ENCODE data around the gene PDGFB.
"Not testable (repeated sequence)": the region's sequence is repeated elsewhere in the genome, so short reads cannot be mapped to it uniquely, and the experiment has no call there.

The PDGFB gene

GRCh38 chr22:39223091-39223710 is 21.6 kb downstream of the PDGFB start:
- DNase-seq: no peak

- DNase-seq: no peak
These were observed 22.6 kb downstream of the PDGFB start for GRCh38 chr22:39221999-39222686.

DNA sequence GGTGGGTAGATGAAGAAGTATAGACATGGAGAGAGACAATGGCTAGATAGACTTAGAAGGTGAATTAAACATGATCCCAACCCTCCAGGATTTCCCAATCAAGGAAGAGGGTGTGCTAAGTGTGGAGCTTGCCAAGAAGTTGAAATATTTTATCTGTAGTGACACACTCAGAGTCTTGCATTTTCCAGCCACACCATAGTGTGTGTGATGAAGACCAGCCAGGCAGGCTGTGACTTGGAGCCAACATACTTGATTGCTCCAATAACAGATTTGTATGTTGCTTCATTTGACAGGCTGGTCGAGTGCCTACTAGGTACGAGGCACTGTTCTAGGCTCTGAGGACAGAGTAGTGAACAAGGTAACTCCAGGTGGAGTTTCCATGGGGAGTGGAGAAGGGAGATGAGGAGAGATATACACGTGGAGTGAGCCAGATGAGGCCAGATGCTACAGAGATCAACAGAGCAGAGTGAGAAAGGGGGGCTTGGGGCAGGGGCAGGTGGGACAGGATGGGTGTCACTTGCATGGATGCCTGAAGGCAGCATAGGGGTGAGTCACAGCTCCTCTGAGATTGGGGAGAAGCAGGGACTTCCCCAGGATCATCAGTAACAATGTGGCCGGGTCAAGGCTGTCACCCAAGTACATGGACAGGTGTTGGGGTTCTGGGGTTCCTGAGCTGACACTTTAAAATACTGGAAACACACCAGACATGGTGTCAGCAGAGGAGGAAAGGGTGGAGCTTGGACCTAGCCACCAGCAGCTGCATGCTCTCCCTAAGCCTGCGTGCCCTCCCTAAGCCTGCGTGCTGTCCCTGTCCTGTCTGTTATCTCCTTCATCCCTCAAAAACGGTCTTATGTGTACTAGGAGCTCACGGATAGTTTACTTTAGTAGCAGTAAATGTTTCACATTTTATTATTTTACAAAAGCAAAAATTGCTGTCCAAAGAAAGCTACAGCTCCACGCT is 23.6 kb downstream of the PDGFB start:
- DNase-seq: no peak

- no peak for DNase-seq
These were observed 24.3 kb downstream of the PDGFB start for GRCh38 chr22:39220450-39220849.

DNA sequence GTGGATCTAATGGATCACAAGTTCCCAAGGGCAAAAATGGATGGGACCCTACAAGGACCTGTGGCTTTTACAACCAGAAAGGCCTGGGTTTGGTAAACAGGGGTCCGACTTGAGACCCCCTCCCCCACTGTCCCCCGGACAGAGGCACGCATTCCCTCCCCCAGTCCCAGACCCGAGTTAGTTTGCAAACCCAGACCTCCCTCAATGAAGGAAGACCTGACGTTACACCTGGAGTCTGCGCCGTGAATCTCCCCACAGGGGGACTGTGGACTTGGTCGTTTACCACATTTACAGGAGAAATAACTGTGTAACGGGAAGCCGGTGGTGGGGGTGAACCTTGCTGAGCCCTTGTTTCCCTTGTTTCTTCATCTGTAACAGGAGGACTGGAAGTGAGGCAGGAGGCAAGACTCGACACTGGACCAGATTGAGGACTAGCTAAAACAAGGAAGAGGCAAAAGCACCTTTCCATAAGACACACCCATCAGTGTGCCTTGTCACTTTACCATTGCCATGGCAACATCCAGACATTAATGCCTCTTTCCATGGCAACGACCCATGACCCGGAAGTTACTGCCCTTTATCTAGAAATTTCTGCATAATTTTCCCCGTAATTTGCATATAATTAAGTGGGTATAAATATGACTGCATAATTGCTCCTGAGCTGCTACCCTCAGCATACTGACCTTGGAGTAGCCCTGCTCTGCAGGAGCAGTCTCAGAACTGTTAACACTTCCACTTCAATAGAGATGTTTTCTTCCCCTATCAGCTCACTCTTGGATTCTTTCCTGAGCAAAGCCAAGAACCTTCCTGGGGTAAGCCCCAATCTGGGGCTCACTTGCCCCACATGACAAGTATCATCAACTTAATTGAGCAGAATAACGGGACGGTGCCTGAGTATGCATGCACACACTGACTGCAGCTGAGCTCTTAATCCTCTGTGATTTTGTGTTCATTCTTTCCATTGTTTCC is 25.4 kb downstream of the PDGFB start:
- DNase-seq: no peak

DNA sequence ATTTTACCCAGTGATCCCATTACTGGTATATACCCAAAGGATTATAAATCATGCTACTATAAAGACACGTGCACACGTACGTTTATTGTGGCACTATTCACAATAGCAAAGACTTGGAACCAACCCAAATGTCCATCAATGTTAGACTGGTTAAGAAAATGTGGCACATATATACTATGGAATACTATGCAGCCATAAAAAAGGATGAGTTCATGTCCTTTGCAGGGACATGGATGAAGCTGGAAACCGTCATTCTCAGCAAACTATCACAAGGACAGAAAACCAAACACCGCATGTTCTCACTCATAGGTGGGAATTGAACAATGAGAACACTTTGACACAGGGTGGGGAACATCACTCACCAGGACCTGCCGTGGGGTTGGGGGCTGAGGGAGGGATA is 26.4 kb downstream of the PDGFB start:
- not testable (repeated sequence) for DNase-seq

DNA sequence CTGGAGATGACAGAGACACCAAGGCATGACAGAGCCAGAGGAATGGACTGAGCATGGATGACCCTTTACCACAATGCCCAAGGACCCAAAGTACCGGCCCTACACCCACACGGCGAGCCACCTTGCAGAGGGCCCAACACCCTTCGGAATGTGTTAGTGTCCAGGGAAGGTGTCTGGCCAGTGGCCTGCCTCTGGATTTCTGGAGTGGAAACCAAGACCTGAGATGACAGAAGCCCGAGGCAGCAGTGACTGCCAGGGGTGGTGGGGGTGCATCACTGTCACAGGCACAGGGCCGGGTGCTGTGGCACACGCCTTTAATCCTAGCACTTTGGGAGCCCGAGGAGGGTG is 28.7 kb downstream of the PDGFB start:
- DNase-seq: no peak

- peak; percentile 54 for DNase-seq
These were observed 29.2 kb downstream of the PDGFB start for GRCh38 chr22:39215426-39216142.

GRCh38 chr22:39215070-39215396 is 29.7 kb downstream of the PDGFB start:
- no peak for DNase-seq

- no peak for DNase-seq
These were observed 30.3 kb downstream of the PDGFB start for GRCh38 chr22:39214383-39215069.

DNA sequence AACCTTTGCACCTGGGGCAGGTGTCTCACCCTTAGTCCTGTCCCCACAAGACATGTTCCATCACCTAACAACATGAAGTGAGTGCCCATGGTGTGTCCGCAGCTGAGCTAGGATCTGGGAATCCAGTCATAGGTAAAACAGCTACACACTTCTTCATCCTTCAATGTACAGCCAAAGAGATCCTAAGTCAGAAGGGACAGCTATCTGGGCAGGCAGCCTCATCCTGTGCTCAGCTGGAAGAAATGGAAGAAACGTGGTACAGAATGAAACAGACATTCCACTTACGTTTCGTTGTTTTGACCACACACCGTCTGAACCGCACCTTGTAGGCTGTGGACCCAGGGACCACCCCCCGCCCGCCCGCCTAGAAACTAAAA is 30.8 kb downstream of the PDGFB start:
- no peak for DNase-seq

DNA sequence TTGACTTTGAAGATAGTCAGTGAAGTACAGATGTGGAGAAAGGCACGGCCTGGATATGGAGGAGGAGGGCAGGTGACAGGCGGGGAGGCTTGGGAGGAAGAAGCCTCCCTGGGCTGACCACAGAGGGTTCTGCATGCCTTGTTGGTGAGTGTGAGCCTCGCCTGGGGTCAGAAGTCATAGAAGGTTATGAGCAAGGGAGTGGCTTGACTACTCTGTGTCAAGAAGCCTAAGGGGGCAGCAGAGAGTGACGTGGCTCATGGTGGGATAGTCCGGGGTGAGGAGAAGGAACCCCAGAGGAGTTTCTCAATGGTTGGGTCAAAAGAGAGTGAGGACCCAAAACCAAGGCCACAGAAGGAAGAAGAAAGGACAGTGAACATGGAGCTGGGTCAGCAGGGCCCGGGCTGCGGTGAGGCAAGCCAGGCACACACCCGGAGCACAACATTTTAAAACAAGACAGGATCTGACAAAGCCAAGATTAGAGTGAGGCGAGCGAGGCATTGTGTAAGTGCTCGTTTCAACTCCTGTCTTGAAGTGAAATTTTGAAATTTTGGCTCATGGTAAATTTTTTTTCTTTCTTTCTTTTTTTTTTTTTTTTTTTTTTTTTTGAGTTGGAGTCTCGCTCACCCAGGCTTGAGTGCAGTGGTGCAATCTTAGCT is 31.9 kb downstream of the PDGFB start:
- no peak for DNase-seq

DNA sequence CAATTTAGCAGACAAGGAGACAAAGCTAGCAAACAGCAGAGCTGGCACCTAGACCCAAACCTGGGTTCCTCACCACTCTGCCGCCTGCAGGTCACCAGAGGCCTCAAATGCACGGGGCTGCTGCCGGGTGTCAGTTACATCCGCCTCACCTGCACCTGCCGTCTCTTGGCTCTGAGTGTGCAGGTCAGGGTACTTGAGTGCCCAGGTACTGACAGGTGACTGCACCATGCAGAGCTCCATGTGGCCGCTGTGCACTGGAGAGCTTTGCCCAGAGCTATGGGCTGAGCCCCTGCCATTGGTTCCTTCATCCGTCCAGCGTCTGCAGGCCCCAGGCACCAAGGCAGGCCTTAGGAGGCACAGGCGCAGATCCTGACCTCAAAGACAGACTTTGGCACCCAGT is 35.0 kb downstream of the PDGFB start:
- no peak for DNase-seq

- no peak for DNase-seq
These were observed 36.6 kb downstream of the PDGFB start for GRCh38 chr22:39208013-39208680.

GRCh38 chr22:39207141-39208012 is 37.4 kb downstream of the PDGFB start:
- DNase-seq: no peak

- no peak for DNase-seq
These were observed 38.3 kb downstream of the PDGFB start for GRCh38 chr22:39206491-39206890.

DNA sequence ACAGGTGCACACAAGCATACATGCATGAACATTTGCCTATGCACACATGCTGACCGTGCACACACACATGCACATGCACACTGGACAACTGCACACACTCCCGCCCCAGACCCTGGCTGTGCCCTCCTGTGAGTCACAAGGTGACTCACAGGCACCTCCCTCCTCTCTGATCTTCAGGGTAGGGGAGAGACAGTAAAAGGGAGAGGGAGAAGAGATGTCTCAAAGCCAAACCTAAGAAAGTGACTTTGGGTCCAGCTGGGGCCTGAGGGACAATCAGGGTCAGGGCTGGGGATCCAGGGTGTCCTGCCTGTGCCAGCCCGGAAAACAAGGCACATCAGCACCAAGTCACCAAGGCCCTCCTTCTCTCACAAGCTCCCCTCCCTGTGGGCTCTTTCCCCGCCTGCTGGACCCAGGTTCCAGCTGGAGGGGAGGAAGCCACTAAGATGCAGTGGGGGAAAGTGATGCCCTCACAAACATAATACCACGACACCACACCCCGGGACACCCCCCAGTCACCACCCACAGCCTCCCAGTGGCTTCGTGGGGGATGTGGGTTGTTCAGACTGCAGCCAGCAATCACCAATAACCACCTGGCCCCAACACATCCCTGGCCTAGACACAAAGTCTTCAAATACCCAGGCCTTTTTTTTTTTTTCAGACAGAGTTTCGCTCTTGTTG is 39.3 kb downstream of the PDGFB start:
- DNase-seq: peak; percentile 50

- no peak for DNase-seq
These were observed 40.6 kb downstream of the PDGFB start for GRCh38 chr22:39204216-39204615.

GRCh38 chr22:39197578-39197977 is 47.2 kb downstream of the PDGFB start:
- no peak for DNase-seq
